ENCODE data around the gene TKFC. TPM values are rescaled to one million over a fixed set of nuclear protein-coding genes. Genes with fewer than 3 reads are reported as not detected.

Gene TKFC
- total RNA-seq, 1 donor, result 30.0 TPM

- peaks cover 3% of the 10 kb centered on the region for H3K79me2 ChIP-seq (ENCODE audit: insufficient read depth, low read length)
- peaks cover 3% of the 10 kb centered on the region for H3K4me1 ChIP-seq (ENCODE audit: insufficient read depth, low read length)
- H3K4me3 ChIP-seq (ENCODE audit: insufficient read depth, low read length), result no peak overlapping the region
- TF ChIP-seq, protein P1, sequence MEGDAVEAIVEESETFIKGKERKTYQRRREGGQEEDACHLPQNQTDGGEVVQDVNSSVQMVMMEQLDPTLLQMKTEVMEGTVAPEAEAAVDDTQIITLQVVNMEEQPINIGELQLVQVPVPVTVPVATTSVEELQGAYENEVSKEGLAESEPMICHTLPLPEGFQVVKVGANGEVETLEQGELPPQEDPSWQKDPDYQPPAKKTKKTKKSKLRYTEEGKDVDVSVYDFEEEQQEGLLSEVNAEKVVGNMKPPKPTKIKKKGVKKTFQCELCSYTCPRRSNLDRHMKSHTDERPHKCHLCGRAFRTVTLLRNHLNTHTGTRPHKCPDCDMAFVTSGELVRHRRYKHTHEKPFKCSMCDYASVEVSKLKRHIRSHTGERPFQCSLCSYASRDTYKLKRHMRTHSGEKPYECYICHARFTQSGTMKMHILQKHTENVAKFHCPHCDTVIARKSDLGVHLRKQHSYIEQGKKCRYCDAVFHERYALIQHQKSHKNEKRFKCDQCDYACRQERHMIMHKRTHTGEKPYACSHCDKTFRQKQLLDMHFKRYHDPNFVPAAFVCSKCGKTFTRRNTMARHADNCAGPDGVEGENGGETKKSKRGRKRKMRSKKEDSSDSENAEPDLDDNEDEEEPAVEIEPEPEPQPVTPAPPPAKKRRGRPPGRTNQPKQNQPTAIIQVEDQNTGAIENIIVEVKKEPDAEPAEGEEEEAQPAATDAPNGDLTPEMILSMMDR (IDR thresholded peaks at IDR 0.05; ENCODE audit: extremely low read depth, low read depth, low read length), result no peak
- H2AFZ ChIP-seq (ENCODE audit: low read length), result no peak overlapping the region
- no peak for DNase-seq (ENCODE audit: insufficient read length, low spot score, missing footprints)
- H4K20me1 ChIP-seq (ENCODE audit: insufficient read depth, low read length), result peaks cover 50% of the 10 kb centered on the region
- no peaks in the 10 kb centered on the region for H3K9me3 ChIP-seq (ENCODE audit: low read depth, low read length)
- peaks cover 98% of the 10 kb centered on the region for H3K36me3 ChIP-seq (ENCODE audit: insufficient read depth, low read length)
- H3K27me3 ChIP-seq (ENCODE audit: insufficient read depth, low read length), result no peaks in the 10 kb centered on the region
- no peak overlapping the region for H3K4me2 ChIP-seq (ENCODE audit: insufficient read depth, low read length)
- H3K27ac ChIP-seq (ENCODE audit: low read depth, low read length), result no peak overlapping the region
Measured at GRCh38 chr11:61310749-61311148, 22.3 kb upstream of the TKFC start.

DNA sequence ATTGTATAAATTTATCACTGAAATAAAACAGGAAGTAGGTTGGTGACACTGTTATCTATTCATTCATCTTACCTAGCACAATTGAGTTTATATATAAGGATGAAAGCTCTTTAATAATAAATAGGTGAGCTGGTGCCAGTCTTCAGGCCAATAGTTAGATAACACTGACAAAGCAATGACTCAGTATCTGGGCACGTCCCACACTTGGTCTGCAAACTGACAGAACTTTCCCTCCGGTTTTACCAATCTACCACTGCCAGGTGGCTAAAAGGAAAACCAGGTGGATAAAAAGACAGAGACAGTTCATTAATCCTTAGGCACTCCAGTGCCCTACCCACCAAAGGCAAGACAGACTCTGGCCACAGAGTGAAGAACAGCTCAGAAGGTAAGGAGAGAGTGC is 17.8 kb upstream of the TKFC start:
- Histone ChIP-seq H3K9me3 (ENCODE audit: low read depth, low read length) (no peaks in the 10 kb centered on the region), H2AFZ (ENCODE audit: low read length) (no peak overlapping the region), H3K27ac (ENCODE audit: low read depth, low read length) (no peak overlapping the region), H3K4me2 (ENCODE audit: insufficient read depth, low read length) (no peak overlapping the region), H3K36me3 (ENCODE audit: insufficient read depth, low read length) (peaks cover 91% of the 10 kb centered on the region), H3K4me3 (ENCODE audit: insufficient read depth, low read length) (no peak overlapping the region), H3K79me2 (ENCODE audit: insufficient read depth, low read length) (peaks cover 3% of the 10 kb centered on the region), H4K20me1 (ENCODE audit: insufficient read depth, low read length) (peaks cover 18% of the 10 kb centered on the region), H3K27me3 (ENCODE audit: insufficient read depth, low read length) (no peaks in the 10 kb centered on the region), H3K4me1 (ENCODE audit: insufficient read depth, low read length) (peaks cover 3% of the 10 kb centered on the region)
- TF ChIP-seq, protein P1 (IDR thresholded peaks at IDR 0.05; ENCODE audit: extremely low read depth, low read depth, low read length), result no peak
- DNase-seq (ENCODE audit: insufficient read length, low spot score, missing footprints), result no peak

DNA sequence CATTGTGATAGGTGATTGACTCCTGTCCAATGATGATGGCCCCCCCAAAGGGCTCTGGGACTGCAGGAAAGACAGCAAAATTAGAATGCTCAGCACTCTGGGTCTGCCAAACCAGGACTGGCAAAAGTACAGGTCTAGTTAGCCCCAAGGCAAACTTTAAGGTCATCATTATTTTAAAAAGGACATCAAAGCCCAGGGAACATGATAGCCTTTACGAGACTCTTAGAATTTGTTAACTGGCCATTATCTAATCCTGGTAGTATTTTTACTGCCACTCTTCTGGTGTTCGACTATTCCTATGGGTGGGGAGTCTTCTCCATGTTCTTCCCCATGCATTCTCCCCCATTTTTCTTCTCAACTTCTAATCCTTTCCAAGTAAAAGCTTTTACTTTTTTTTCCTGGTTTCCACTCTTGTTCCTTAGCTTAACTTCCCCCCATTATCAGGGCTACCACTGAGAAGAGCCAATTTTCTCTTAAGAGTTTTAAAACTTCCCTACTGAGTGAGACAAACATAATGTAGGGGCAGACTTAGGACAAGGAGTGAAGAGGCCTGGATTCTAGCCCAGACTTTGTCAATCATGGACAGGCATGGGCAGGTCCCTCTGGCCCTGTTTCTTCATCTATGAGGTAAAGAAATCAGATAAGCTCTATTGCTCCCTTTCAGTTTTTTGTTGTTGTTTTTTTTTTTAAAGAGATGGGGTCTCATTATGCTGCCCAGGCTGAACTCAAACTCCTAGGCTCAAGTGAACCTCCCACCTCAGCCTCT is 7.2 kb upstream of the TKFC start:
- Histone ChIP-seq H4K20me1 (ENCODE audit: insufficient read depth, low read length) (peaks cover 41% of the 10 kb centered on the region), H3K4me1 (ENCODE audit: insufficient read depth, low read length) (peaks cover 11% of the 10 kb centered on the region), H3K27ac (ENCODE audit: low read depth, low read length) (no peak overlapping the region), H3K79me2 (ENCODE audit: insufficient read depth, low read length) (peaks cover 65% of the 10 kb centered on the region), H3K4me2 (ENCODE audit: insufficient read depth, low read length) (no peak overlapping the region), H2AFZ (ENCODE audit: low read length) (no peak overlapping the region), H3K36me3 (ENCODE audit: insufficient read depth, low read length) (peaks cover 87% of the 10 kb centered on the region), H3K9me3 (ENCODE audit: low read depth, low read length) (no peaks in the 10 kb centered on the region), H3K27me3 (ENCODE audit: insufficient read depth, low read length) (no peaks in the 10 kb centered on the region), H3K4me3 (ENCODE audit: insufficient read depth, low read length) (no peak overlapping the region)
- TF ChIP-seq, protein P1 (IDR thresholded peaks at IDR 0.05; ENCODE audit: extremely low read depth, low read depth, low read length), result no peak
- DNase-seq (ENCODE audit: insufficient read length, low spot score, missing footprints), result peak; percentile 15

DNA sequence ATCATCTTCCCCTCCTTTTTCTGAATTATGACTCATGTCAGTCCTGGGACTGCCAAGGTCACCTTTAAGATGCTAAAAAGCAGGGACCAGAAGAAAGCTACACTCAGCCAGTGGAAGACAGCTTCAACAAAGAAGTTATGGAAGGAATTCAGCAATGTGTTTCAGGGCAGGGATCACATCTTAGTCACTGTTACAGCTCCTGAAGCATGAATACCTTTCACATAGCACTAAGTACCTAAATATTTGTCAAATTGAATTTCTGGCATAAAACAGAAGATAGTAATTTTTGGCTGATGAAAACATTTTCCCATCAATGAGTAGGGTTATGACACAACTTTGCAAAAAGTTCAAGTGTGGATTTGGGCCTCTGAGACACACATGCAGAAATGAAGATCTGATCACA is 5.4 kb upstream of the TKFC start:
- Histone ChIP-seq H4K20me1 (ENCODE audit: insufficient read depth, low read length) (peaks cover 46% of the 10 kb centered on the region), H3K4me1 (ENCODE audit: insufficient read depth, low read length) (peaks cover 23% of the 10 kb centered on the region), H3K9me3 (ENCODE audit: low read depth, low read length) (no peaks in the 10 kb centered on the region), H3K36me3 (ENCODE audit: insufficient read depth, low read length) (peaks cover 68% of the 10 kb centered on the region), H3K27ac (ENCODE audit: low read depth, low read length) (peak overlapping the region; percentile 49), H3K4me2 (ENCODE audit: insufficient read depth, low read length) (peak overlapping the region; percentile 19), H3K27me3 (ENCODE audit: insufficient read depth, low read length) (no peaks in the 10 kb centered on the region), H3K79me2 (ENCODE audit: insufficient read depth, low read length) (peaks cover 84% of the 10 kb centered on the region), H3K4me3 (ENCODE audit: insufficient read depth, low read length) (no peak overlapping the region), H2AFZ (ENCODE audit: low read length) (no peak overlapping the region)
- TF ChIP-seq, protein P1 (IDR thresholded peaks at IDR 0.05; ENCODE audit: extremely low read depth, low read depth, low read length), result no peak
- DNase-seq (ENCODE audit: insufficient read length, low spot score, missing footprints), result peak; percentile 71
